Measurements from ENCODE around the gene RAN. TPM values are rescaled to one million over a fixed set of nuclear protein-coding genes. Genes with fewer than 3 reads are reported as not detected.

RAN gene
- polyA plus RNA-seq, 1 of the 3 experiments (the other 2 are of a cell fraction) = 865 TPM

DNA sequence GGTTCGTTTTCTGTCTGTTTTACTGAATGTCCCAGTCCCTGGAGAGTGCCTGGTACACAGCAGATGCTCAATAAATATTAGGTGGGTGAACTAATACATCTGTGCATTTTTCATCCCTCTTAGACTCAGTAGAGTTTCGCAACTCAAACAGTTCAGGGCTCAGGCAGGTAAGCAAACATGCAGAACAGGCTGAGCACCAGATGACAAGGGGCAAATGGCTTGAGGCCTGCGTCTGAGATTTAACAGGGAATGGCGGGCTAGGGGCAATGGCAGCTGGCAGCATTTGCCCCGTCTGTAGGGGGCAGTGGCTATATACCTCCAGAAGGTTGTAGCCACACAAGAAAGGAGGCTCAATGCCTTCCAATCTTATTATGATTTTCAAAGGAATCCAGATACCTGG lies 8.6 kb upstream of the RAN start:
- CTCF ChIA-PET = no interaction called here
- Histone ChIP-seq H3K9me3 (no peaks in the 10 kb centered on the region), H3K9me2 (no peaks in the 10 kb centered on the region), H3K36me3 (replicated peaks in 1 of 2; ENCODE audit: control insufficient read depth in 1 of 2, insufficient read depth in 2 of 2, low read length in 1 of 2) (no peaks in the 10 kb centered on the region), H2AFZ (ENCODE audit: low read depth) (no peak overlapping the region), H4K20me1 (ENCODE audit: insufficient read depth) (no peaks in the 10 kb centered on the region), H3K27ac (ENCODE audit: low read depth in 2 of 2, low read length in 1 of 2) (no peak overlapping the region), H3K4me2 (no peak overlapping the region), H3K27me3 (ENCODE audit: insufficient read depth) (no peaks in the 10 kb centered on the region), H3K4me3 (ENCODE audit: low read depth in 2 of 2, low read length in 1 of 2) (no peak overlapping the region), H3F3A (replicated peaks; ENCODE audit: insufficient read depth) (no peaks in the 10 kb centered on the region), H3K79me2 (ENCODE audit: insufficient read depth) (no peaks in the 10 kb centered on the region), H3K9ac (no peak overlapping the region), H3K4me1 (ENCODE audit: control insufficient read depth in 1 of 2, insufficient read depth in 2 of 2, low read depth in 1 of 2, low read length in 1 of 2) (no peaks in the 10 kb centered on the region)
- POLR2A ChIA-PET = no interaction called here
- no peak for TF ChIP-seq RCOR1 (IDR thresholded peaks at IDR 0.05; ENCODE audit: low read length)
- TF ChIP-seq FOXJ3 (CRISPR knock-in tag; IDR thresholded peaks at IDR 0.05) = no peak
- no peak for TF ChIP-seq RFX5 (IDR thresholded peaks at IDR 0.05; ENCODE audit: low read length)
- TF ChIP-seq CTCF (IDR thresholded peaks at IDR 0.05) = no peak
- DNase-seq = no peak
- WGBS (ENCODE audit: low lambda C conversion rate) = 65% methylated on average over 5 of the region's 5 CpGs

DNA sequence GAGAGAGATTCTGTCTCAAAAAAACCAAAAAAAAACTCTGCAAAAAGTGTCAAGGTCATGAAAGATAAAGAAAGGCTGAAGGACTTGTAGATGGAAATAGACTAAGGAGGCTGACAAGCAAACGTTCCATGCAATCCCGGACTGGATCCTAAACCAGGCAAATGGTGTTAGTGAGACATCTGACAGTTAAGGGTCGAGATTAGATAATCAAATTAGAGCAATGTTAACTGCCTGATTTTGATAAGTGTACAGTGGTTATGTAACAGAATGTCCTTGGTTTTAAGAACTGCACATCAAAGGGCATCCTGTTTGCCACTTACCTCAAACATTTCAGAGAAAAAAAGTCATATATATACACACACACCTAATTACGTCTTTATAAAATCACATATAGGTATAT lies 3.5 kb upstream of the RAN start:
- no peaks in the 10 kb centered on the region for H3K9me2 ChIP-seq
- no peak for DNase-seq
- H3K4me3 ChIP-seq (ENCODE audit: low read depth in 2 of 2, low read length in 1 of 2) = no peak overlapping the region
- no peak for TF ChIP-seq RXRA (IDR thresholded peaks at IDR 0.05; ENCODE audit: borderline replicate concordance, low read depth)
- TF ChIP-seq, protein P1, sequence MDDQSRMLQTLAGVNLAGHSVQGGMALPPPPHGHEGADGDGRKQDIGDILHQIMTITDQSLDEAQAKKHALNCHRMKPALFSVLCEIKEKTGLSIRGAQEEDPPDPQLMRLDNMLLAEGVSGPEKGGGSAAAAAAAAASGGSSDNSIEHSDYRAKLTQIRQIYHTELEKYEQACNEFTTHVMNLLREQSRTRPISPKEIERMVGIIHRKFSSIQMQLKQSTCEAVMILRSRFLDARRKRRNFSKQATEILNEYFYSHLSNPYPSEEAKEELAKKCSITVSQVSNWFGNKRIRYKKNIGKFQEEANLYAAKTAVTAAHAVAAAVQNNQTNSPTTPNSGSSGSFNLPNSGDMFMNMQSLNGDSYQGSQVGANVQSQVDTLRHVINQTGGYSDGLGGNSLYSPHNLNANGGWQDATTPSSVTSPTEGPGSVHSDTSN (IDR thresholded peaks at IDR 0.05) = no peak
- no peak for TF ChIP-seq POLR2AphosphoS5 (IDR thresholded peaks at IDR 0.05; ENCODE audit: low read depth, low read length)
- no peak for TF ChIP-seq MXI1 (IDR thresholded peaks at IDR 0.05; ENCODE audit: low read depth, low read length)
- no peak for TF ChIP-seq IRF3 (IDR thresholded peaks at IDR 0.05; ENCODE audit: low read depth, low read length)
- TF ChIP-seq, protein P2, sequence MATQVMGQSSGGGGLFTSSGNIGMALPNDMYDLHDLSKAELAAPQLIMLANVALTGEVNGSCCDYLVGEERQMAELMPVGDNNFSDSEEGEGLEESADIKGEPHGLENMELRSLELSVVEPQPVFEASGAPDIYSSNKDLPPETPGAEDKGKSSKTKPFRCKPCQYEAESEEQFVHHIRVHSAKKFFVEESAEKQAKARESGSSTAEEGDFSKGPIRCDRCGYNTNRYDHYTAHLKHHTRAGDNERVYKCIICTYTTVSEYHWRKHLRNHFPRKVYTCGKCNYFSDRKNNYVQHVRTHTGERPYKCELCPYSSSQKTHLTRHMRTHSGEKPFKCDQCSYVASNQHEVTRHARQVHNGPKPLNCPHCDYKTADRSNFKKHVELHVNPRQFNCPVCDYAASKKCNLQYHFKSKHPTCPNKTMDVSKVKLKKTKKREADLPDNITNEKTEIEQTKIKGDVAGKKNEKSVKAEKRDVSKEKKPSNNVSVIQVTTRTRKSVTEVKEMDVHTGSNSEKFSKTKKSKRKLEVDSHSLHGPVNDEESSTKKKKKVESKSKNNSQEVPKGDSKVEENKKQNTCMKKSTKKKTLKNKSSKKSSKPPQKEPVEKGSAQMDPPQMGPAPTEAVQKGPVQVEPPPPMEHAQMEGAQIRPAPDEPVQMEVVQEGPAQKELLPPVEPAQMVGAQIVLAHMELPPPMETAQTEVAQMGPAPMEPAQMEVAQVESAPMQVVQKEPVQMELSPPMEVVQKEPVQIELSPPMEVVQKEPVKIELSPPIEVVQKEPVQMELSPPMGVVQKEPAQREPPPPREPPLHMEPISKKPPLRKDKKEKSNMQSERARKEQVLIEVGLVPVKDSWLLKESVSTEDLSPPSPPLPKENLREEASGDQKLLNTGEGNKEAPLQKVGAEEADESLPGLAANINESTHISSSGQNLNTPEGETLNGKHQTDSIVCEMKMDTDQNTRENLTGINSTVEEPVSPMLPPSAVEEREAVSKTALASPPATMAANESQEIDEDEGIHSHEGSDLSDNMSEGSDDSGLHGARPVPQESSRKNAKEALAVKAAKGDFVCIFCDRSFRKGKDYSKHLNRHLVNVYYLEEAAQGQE (IDR thresholded peaks at IDR 0.05; ENCODE audit: low read depth, low read length) = no peak
- TF ChIP-seq FOSL2 (IDR thresholded peaks at IDR 0.05; ENCODE audit: borderline replicate concordance, low read depth) = no peak
- TF ChIP-seq, protein P3, sequence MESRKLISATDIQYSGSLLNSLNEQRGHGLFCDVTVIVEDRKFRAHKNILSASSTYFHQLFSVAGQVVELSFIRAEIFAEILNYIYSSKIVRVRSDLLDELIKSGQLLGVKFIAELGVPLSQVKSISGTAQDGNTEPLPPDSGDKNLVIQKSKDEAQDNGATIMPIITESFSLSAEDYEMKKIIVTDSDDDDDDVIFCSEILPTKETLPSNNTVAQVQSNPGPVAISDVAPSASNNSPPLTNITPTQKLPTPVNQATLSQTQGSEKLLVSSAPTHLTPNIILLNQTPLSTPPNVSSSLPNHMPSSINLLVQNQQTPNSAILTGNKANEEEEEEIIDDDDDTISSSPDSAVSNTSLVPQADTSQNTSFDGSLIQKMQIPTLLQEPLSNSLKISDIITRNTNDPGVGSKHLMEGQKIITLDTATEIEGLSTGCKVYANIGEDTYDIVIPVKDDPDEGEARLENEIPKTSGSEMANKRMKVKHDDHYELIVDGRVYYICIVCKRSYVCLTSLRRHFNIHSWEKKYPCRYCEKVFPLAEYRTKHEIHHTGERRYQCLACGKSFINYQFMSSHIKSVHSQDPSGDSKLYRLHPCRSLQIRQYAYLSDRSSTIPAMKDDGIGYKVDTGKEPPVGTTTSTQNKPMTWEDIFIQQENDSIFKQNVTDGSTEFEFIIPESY (IDR thresholded peaks at IDR 0.05; ENCODE audit: borderline replicate concordance, low read depth) = no peak
- no peak for TF ChIP-seq RAD21 (IDR thresholded peaks at IDR 0.05; ENCODE audit: low read length)
- no peak for TF ChIP-seq RFX5 (IDR thresholded peaks at IDR 0.05; ENCODE audit: low read length)
- TF ChIP-seq GATA2 (CRISPR knock-in tag; IDR thresholded peaks at IDR 0.05) = no peak
- TF ChIP-seq MEF2A (IDR thresholded peaks at IDR 0.05; ENCODE audit: borderline replicate concordance, low read depth) = no peak
- TF ChIP-seq RCOR1 (IDR thresholded peaks at IDR 0.05; ENCODE audit: low read length) = no peak
- peaks cover 2 to 4% of the 10 kb centered on the region in 2 experiments; a peak in 2 of 4 replicates for H3K4me1 ChIP-seq (ENCODE audit: control insufficient read depth in 1 of 2, insufficient read depth in 2 of 2, low read depth in 1 of 2, low read length in 1 of 2)
- no peak overlapping the region for H3K4me2 ChIP-seq
- H3K79me2 ChIP-seq (ENCODE audit: insufficient read depth) = peaks cover 15% of the 10 kb centered on the region
- no peak overlapping the region for H2AFZ ChIP-seq (ENCODE audit: low read depth)
- ChIA-PET CTCF (no interaction called here), POLR2A (no interaction called here)
- no peak overlapping the region for H3K27ac ChIP-seq (ENCODE audit: low read depth in 2 of 2, low read length in 1 of 2)
- H3K36me3 ChIP-seq (replicated peaks in 1 of 2; ENCODE audit: control insufficient read depth in 1 of 2, insufficient read depth in 2 of 2, low read length in 1 of 2) = peaks cover 7% of the 10 kb centered on the region in 2 experiments
- H3K9ac ChIP-seq = no peak overlapping the region
- H3K9me3 ChIP-seq = no peaks in the 10 kb centered on the region
- no peaks in the 10 kb centered on the region for H3K27me3 ChIP-seq (ENCODE audit: insufficient read depth)
- 74% methylated on average over 4 of the region's 4 CpGs for WGBS (ENCODE audit: low lambda C conversion rate)
- H4K20me1 ChIP-seq (ENCODE audit: insufficient read depth) = peaks cover 4% of the 10 kb centered on the region; the same call in 1 of the 2 replicates
- H3F3A ChIP-seq (replicated peaks; ENCODE audit: insufficient read depth) = peaks cover 7% of the 10 kb centered on the region

Measured in SK-N-SH (cell line).